ENCODE measurements around the gene SH3BP1.
"Not testable (repeated sequence)": the region's sequence is repeated elsewhere in the genome, so short reads cannot be mapped to it uniquely, and the experiment has no call there.

The SH3BP1 gene

DNA sequence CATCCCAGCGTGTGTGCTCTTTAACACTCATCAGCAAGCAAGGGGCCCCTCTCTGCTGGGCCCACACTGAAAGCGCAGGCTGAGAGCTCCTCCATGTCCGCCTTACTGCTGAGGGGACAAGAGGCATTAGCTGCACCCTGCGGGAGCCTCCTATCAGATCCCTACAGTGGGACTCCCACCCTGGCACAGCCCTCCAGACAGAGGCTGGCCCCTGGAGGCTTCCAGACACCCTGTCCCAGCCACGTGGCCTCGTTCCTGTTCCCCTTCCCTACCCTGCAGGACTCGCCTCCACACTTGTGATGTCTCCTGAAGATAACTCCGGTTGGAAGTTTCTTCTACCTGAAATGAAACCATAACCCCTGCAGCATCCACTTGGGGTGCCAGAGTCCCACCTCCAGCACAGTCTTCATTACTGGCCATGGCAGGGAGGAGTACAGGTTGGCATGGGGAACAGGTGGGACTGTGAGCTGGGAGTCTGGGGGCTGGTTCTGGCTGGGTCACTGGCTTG lies 5.0 kb upstream of the SH3BP1 start:
- no peak for DNase-seq

DNA sequence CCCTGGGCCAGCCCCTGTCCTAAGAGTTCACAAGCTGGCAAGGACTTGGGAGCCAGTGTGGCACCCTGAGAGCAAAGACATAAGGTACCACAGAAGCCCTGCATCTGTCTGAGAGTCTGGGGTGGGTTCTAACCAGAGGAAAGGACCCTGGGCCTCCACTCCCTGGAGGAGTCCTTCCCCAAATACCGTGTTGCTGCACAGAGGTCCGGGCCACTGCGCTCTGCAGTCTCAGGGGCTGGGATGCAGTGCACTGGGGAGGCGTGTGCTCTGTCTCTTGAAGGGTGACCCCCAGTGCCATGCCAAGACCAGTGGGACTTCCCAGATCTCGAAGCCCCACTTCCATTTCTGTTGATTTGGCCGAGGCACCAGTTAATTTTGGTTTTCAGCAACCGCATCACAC lies 4.3 kb upstream of the SH3BP1 start:
- DNase-seq = no peak

DNA sequence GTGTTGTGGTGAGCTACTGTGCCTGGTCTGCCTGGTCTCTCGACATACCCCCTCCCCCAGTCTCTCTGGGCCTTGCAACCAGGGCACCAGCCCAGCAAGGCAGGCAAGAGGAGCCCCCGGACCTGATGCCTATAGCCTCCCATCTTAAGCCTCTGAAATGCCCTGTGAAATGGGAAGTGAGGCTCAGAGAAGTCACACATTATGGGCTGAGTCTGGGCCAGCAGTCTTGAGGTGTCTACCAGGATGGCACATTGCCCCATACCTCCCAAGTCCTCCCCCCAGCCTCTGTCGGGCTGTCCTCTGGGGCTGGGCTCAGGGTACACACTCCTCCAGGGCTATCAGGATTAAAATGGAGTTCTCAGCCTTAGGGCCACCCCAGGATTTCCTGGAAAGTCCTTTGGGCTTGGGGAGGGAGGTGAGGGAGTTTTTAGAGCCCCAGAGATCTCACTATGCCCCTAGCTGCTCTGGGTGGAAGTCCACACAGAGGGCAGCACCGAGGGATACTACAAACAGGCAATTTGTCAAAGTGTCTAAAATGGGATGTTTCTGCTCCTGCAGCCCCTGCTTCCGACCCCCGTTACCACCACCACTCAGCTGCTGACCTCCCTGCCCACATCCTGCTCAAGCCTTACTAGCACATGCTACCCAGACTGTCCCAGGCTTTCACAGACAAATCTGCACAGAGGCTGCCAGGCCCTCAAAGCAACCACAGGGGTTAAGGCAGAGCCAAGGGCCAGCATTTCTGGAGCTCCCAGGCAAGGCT lies 3.1 kb upstream of the SH3BP1 start:
- DNase-seq = no peak

DNA sequence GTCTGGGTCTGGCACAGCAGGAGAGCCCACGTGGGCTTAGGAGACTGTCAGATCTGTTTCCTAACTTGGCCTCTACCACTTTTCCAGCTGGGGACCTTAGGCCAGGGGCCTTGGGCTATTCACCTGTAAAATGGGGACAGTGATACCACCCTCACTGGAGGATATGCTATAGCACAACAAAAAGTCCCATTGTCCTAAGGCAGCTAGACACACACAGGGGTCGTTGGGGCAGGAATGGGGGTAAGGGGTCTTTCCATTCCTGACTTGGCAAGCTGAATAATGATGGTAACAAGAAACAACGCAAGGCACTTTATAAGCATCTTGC lies 2.6 kb upstream of the SH3BP1 start:
- no peak for DNase-seq

DNA sequence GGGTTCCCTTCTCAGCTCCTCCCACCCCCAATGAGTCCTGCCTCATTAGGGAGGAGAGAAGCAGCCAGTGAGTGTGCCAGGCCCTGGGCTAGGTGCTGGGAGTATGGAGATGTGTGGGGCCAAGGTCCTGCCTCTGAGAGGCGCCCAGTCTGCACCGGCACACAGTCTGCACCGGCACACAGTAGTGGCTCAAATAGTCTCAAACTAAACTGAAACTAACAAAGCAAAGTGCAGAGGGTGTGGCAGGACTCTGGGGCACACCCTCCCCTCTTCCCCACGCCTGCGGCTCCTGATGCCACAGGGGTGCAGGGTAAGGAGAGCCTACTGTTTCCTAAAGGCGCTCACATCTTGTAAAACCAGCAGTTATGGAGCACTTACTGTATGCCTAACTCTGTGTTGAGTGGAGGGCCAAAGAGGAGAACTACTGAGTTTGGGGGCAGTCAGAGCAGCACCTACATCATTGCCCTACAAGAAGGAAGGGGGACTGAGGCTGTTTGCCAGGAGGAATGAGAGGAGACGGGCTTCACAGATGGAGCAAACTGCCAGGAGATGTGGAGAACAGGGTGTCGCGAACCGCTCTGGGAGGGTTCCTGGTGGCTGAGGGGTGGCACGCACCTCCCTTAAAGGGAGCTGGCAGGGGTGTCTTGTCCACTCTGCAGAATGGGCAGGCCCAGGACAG lies 939 bp upstream of the SH3BP1 start:
- no peak for DNase-seq

DNA sequence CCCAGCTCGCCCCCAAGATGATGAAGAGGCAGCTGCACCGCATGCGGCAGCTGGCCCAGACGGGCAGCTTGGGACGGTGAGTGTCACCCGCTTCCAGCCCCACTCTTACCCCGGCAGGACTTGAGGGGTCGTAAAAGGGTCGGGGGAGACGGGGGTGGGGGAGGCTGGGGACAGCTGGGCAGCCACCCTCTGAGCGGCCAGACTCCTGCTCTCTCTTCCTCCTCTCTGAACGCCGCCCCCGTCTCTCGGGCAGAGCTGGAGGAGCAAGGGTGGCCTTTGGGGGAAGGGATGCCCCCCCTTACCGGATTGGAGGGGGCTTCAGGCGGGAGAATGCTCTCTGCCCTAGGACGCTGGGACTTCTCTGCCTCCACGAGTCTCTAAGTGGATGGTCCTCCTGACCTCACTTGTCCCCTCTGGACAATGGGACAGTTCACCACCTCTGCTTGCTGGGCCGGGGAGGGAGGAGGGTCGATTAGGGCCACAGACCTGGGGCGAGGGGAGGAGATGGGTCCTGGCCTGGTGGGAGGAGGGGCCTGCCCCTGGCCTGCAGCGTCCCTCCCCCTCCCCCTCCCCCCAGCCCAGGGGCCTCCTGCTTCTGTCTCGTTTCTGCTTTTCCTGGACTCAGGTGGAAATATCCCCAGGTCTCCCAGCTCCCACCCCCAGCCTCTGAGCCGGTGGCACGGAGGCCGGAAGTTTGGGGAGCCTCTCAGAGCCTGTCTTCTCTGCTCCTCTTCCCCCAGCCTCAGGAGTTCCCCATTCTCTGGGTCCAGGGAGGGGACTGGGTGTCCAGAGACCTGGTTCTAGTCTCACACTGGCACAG lies 512 bp downstream of the SH3BP1 start:
- DNase-seq = no peak

DNA sequence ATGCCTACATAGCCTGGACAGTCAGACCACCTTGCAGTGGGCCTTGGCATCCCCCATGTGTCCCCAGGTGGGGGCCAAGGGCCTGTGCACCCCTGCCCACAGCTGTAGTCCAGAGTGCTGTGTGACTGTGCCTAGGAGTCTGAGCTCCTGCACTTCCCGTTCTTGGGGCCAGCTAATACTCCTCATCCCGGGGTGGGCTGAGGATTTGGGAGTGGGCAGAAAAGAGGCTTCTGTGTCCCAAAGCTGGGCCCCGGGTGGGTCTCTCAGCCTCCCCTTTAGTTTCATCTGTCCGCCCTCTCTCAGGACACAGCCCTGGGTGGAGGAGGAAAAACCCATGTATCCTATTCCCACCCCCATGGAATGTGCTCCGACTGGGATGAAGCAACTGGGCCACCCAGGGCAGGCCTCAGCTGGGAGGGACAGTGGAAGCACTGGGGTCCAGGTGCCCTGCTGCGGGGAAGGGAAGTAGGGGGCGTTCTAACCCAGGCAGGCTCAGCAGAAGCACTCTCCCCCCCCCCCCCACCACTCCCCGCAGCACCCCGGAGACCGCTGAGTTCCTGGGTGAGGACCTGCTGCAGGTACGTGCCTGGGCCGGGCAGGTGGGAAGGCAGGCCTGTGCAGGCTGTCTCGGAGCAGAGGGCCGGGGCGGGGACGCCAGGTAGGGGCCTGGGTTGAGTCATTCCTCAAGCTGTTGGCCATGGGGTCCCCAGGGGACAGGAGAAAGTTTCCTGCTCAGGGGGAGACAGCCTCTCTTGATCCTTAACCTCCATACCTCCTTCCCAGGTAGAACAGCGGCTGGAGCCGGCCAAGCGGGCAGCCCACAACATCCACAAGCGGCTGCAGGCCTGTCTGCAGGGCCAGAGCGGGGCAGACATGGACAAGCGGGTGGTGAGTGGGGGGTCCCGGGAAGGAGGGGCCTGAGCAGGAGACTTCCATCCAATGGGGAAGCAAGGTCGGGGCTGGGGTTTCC lies 1.4 kb downstream of the SH3BP1 start:
- DNase-seq = no peak

DNA sequence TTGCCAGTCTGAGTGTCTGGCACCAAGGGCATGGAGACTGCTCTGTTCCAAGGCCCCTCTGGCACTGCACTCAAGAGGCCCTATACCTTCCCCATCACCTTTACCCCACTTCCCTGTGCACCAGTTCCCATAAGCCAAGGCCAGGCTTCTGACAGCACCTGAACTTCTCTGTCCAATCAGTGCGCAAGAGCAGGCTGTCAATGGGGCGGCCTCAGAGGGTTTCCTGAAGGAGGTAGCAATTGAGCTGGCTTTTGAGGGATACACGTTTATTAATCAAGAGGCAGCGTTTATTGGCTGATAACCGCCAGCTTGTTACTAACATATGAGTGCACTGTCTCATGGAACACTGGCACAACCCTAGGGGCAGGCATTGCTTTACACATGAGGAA lies 2.1 kb downstream of the SH3BP1 start:
- no peak for DNase-seq

DNA sequence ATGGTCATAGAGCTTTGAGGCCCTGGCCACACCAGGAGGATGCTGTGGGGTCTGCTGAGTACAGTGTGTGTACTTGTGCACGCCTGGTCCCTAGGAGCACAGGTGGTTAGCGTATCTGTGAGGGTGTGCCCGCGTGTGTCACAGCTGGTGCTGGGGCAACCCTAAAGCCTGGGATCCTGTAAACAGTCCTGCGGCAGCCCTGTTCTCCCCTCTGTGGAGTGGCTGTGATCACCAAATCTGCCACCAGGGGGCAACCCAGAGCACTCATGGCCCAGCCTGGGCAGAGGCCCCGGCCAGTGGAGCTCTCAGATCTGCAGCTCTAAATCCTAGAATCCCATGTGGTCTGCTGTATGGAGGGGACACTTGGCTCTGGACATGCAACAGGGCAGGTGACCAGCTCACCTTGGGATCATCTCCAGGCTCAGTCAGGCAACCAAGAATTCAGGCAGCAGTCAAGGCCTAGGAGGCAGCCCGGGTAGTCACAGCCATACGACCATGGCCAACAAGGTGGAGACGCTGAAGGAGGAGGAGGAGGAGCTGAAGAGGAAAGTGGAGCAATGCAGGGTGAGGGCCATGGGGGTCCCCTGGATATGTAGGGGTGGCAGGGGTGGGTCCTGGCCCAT lies 3.9 kb downstream of the SH3BP1 start:
- DNase-seq = no peak

DNA sequence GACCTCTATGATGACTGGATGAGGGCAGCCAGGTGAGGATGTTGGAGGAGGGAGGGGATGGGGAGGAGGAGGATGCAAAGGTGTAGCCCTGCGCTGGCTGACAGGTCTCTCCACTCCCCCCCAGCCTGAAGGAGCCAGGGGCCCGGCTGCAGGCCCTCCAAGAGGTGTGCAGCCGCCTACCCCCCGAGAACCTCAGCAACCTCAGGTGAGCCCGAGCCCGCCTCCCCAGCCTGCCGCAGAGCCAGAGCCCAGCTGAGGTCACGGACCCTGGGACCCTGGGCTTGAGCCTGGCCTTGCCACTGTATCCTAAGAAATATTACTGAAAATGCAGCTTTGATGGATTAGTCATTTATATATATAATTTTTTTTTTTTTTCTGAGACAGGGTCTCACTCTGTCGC lies 7.8 kb downstream of the SH3BP1 start:
- no peak for DNase-seq

DNA sequence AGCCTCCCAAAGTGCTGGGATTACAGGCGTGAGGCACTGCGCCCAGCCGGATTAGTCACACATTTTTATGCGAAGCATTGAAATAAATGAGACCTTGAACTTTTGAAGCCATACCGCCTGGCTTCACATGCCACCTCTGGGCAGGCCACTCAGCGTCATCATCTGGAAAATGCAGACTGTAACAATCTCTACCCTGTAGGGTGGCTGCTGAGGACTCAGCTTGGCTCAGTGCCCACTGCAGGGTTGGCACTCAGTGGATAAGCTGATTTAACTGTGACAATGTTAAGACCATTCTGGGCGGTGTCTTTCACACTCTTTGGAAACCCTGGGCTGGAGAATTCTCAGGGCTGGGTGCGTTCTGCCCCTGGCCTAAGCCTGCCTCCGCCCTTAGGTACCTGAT lies 8.5 kb downstream of the SH3BP1 start:
- DNase-seq = no peak

DNA sequence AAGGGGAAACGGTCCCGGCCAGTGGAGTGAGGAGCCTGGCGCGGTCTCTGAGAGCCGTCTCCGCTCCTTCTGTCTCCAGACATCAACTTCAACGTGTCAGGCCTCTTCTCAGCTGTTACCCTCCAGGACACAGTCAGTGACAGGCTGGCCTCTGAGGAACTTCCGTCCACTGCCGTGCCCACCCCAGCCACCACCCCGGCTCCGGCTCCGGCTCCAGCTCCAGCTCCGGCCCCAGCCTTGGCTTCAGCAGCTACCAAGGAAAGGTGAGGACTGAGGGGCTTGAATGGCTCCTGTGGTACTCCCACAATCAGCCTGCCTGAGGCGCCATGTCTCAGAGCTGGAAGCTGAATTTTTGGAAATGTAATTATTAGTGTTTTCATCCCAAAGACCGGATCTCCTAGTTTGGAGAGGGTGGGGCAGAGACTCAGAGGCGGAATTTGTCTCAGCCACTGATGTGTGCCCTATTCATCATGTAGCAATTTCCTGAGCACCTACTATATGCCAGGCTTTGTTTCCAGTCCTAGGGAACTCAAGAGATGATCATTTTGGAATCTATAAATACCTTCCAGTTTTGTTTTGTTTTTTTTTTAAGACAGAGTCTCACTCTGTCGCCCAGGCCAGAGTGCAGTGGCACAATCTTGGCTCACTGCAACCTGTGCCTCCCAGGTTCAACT lies 11.1 kb downstream of the SH3BP1 start:
- no peak for DNase-seq

DNA sequence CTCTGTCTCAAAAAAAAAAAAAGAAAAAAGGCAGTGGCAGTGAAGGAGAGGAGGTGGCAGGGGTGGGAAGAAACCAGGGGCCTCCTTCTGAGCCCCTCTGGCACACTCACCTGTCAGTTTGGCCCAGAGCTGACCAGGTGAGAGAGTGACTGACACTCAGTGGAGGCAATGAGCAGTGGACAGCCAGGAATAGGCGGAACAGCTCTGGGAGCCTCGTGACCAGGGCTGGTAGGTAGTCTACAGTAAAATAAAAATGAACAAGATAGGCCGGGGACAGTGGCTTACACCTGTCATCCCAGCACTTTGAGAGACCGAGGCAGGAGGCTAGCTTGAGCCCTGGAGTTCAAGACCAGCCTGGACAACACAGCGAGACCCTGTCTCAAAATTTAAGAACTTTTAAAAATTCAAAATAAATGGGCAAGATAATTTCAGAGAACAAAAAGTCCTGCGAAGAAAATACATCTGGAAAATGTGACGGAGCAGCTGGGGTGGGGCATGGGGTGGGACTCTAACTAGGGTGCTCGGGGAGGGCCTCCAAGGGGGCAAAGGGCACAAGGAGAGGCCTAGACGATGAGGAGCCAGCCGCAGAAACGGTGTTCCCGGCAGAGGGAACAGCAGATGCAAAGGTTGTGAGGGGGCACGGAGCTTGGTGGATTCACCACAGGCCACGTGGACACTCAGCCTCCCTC lies 15.2 kb downstream of the SH3BP1 start:
- DNase-seq = no peak

DNA sequence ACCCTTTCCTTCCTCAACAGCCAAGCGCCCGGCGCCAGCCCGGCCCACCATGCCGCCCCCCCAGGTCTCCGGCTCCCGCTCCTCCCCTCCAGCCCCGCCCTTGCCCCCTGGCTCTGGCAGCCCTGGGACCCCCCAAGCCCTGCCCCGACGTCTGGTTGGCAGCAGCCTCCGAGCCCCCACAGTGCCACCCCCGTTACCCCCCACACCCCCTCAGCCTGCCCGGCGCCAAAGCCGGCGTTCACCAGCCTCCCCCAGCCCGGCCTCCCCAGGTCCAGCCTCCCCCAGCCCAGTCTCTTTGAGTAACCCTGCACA lies 15.7 kb downstream of the SH3BP1 start:
- DNase-seq = no peak

DNA sequence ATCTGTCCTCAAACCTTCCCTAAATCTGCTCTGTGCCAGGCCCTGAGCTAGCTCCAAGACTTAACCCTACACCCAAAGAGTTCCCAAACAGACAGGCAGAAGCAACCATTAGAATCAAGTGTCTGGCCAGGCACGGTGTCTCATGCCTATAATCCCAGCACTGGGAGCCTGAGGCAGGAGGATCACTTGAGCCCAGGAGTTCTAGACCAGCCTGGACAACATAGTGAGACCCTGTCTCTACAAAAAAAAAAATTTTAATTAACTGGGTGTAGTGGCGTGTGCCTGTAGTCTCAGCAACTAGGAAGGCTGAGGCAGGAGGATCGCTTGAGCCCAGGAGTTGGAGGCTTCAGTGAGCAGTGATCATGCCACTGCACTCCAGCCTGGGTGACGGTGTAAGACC lies 17.1 kb downstream of the SH3BP1 start:
- DNase-seq = not testable (repeated sequence)

DNA sequence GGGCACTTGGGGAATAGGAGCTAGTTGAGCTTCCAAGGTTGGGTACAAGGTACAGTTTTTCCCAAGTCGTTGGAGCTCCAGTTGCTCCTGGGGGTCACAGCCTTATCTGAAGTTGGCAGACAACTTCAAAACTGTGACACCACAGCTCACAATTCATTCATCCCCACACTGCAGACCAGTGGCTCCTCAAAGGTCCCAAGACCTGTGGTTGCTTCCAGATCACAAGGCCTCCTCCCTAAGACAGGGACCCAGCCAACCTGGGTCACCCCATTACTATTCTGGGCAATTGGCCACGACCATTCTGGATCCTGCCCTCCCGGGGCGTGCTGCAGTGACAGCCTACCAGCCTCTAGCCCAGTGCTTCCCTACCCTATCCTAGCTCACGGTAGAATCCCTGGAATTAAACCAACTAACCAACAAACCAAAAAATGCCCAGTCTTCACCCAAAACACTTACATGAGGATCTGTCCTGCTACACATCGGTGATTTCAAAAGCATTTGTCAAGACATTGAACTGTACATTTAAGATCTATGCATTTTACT lies 18.2 kb downstream of the SH3BP1 start:
- no peak for DNase-seq

DNA sequence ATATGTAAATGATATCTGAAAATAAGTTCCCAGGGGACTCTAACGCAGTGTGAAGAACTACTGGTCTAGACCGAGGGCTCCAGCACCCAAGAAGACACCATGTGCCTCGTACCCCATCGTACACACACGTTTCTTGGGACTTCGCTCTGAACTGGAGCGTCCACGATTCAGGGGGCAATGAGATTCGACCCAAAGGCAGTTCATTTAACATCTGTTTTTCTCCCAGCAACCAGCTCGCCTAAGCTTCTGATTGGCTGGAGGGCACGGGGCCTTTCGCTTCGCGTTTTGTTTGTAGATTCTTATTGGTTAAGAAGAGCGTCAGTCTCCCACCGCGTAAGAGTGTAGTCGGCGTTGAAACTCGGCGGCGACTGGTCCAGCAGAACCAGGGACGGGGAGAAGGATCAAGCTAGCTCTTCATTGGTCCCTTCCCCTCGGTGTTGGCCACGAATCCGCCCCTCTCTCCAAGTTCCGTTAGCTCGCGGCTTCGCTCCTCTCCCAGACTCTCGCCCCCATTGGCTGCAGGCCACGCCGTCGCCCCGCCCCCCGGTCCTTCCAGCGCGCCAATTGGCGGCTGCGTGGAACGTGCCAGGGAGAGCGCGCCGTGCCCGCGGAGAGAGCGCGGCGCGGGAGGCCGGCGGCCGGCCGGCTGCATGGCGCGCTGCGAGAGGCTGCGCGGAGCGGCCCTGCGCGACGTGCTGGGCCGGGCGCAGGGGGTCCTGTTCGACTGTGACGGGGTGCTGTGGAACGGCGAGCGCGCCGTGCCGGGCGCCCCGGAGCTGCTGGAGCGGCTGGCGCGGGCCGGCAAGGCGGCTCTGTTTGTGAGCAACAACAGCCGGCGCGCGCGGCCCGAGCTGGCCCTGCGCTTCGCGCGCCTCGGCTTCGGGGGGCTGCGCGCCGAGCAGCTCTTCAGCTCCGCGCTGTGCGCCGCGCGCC lies 18.9 kb downstream of the SH3BP1 start, which contains the start of gene PDXP:
Gene PDXP, plus strand, starts transcription at position 591 of the 933 bp plus-strand sequence. Its CDS starts 60 bp downstream, at position 651.
- DNase-seq = peak; percentile 99

DNA sequence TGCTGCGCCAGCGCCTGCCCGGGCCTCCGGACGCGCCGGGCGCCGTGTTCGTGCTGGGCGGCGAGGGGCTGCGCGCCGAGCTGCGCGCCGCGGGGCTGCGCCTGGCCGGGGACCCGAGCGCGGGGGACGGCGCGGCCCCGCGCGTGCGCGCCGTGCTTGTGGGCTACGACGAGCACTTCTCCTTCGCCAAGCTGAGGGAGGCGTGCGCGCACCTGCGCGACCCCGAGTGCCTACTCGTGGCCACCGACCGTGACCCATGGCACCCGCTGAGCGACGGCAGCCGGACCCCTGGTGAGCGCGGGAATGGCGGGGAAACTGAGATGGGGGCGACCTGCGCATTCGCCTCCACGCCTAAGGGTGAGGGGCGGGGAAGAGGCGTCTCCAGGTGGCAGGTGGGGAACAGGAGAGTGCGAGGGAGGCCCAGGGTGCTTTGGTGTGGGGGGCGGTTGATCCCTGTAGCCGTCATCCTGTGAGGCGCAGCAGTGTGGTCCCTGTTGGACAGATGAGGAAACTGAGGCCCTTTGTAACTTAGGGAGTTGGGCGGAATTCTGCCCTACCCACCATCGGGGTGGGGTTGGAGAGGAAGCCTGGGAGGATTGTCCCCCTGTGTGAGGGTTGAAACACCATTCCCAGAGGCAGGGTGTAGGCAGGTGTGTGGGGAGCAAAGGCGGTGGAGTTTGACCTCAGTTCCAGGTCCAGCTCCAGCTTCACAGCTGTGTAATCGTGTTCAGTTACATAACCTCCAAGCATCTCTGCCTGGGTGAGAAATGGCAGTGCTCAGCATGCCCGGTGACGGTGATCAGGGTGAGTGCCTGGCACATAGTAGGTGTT lies 19.8 kb downstream of the SH3BP1 start:
- no peak for DNase-seq
